GM18505 (cell line): ENCODE results near the gene MX1.
A peak's percentile ranks its signal among the peaks of the same experiment; 100 is the strongest.

ENCODE experiments used
- ATAC-seq: cut with Tn5 transposase; IDR thresholded peaks from one replicate; pipeline ENCODE4 v1.9.1; 2021; ENCODE audit not compliant: unreplicated experiment
- POLR2A ChIP-seq: IDR thresholded peaks from 4 replicates; pipeline ENCODE4 v1.6.1; 2011; ENCODE audit warnings: borderline replicate concordance; ENCODE audit not compliant: insufficient read depth, insufficient read length; ENCODE audit errors: extremely low read depth

Gene MX1

DNA sequence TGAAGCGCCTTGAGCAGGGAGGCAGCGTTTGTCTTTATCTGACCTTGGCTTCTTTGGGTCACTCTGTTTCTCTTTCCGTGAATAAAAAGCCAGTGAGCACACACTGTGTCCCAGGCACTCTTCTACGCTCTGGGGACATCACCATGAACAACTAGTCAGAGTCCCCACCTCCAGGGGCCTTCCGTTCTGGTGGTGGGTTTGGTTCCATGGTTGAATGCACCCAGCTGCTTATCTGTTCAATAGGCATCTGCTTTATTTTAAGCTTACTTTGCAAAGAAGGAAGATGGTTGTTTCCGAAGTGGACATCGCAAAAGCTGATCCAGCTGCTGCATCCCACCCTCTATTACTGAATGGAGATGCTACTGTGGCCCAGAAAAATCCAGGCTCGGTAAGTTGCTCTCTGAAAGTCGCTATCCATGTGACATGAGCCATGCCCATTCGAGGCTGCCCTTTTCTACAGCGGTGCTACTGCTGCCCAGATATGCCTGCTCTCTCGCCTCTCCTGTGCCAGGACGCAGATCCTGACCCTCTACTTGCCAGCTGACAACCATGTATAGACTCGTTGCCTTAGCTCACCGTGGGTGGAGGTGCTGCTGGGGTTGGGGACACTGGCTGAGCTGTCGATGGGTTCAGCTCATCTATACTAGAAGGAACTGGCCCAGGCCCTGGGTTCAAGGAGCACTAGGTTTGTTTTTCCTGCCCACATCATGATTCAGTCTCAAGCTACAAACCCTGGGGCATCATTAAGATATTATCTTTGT is 5.9 kb downstream of the MX1 start:
- TF ChIP-seq POLR2A, result peak; percentile 34
- peak; percentile 71 for ATAC-seq

DNA sequence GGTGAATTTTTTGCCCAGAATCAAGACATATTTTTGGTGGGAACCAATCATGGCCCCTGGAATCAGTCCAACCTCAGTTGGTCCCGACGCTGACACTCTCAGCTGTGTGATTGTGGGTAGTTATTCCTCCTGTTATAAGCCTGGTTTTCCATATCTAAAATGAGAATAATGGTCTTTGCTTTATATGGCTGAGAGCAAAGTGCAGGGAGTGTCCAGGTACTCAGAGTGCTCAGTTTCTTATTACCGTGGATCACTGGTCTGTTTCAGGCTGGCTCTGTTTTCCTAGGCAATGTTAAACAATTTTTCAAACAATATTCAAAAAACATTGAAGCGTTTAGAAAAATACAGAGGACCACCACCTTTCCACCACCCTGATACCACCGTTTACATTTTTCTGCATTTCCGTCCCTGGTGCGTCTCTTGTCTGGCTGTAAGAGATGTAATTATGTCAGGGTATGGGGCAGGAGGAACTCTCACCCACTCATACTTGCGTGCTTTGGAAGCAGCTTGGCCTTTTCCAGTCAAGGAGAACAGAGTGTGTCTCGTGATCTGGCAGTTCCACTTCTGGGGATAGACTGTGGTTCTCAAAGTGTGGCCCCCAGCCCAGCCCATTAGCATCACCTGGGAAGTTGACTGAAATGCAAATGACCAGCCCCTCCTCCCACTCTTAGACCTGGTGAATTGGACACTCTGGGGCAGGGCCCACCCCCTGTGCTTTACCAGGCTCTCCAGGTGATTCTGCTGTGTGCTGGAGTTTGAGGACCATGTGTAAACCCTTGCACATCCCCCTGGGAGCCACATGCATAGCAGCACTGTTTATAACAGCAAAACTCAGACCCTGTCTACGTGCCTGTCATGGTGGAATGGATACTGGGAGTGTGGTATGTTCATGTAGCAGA is 6.8 kb downstream of the MX1 start:
- ATAC-seq, result no peak

DNA sequence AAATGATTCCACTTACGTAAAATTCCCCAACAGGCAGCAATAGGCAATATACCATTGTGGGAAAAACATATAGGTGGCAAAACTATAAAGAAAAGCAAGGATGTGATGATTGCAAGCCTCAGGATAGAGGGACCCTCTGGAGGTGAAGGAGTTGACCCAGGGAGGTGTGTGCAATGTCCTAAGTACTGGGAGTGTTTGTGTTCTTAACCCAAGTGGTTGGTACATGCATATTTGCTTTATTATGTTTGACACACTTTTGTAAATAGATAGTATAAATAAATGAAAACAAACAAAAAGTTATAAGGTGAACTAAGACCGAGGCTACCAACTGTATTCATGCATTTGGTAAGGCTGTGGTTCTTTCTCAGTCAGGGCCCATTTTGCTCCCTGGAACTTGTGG is 7.5 kb downstream of the MX1 start:
- TF ChIP-seq POLR2A, result no peak
- ATAC-seq, result no peak

More for the DNA sequence above, 6.8 kb downstream of the MX1 start:
- no peak for TF ChIP-seq POLR2A

DNA sequence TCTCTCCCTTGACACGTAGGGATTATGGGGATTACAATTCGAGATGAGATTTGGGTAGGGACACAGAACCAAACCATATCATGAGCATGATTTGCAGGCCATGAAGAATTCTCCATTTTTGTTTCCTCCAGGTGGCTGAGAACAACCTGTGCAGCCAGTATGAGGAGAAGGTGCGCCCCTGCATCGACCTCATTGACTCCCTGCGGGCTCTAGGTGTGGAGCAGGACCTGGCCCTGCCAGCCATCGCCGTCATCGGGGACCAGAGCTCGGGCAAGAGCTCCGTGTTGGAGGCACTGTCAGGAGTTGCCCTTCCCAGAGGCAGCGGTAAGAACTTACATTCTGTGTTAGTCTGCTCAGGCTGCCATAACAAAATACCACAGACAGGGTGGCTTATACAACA is 9.7 kb downstream of the MX1 start:
- TF ChIP-seq POLR2A, result no peak
- no peak for ATAC-seq

DNA sequence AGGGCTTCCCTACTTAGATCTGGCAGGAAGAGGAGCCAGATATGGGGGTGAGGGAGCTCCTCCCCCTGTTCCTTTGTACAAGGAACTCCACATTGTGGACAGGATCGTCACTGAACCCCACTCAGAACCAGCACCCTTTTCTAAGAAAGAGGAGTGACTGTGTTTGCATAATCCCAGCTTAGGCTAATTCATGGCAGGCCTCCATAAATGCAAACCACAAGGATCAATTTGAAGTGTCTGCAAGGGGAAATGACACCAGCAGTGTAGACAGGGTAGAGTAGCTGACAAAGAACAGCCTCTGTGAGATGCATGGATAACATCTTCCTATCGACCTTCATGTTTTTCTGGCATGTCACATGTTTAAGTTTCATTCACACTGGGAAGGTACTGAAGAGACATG is 11.7 kb downstream of the MX1 start:
- no peak for TF ChIP-seq POLR2A
- ATAC-seq, result no peak

DNA sequence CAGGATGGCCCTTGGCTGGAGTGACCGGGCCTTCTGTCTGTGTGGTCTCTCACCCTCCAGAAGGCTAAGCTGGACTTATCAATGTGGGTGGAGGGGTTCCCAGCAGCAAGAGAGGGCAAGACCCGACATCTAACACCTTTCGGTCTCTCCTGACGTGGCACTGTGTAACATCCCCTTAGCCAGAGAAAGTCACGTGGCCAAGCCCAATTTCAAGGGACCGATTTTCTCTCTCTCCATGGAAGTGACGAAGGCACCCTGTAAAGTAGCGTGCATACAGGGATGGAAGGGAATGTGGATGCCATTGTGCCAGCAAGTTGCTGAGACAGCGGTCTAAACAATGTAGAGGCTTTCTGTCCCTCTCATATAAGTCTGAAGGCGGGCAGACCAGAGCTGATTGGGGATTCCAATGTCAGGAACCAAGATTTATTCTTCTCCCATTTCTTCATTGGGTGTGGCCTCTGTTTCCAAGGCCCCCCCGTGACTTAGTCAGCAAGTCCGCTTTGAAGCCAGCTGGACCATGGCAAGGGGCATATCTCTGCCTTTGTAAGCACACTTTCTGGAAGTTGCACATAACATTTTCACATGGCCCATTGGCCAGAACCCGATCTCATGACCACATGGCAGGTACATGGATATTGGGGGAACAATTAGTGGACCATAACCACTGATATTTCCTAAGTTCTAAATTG is 12.5 kb downstream of the MX1 start:
- no peak for ATAC-seq
- TF ChIP-seq POLR2A, result no peak

DNA sequence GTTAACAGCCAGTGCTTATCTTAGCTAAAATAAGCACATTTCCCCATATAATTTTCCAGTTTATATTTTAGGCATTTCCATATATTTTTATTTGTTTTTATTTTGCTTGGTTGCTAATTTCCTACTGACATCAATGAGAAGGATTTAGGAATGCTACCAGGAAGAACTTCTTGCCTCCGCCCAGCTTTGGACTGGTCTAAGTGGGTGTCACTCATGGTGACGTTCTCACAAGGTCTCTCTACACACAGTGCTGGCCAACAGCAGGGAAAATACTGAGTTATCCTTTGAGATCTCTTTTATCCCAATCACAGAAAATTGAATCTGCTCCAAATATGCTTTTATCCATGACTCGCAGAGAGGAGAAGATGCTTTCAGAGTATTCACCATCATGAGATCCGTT is 13.2 kb downstream of the MX1 start:
- no peak for ATAC-seq
- no peak for TF ChIP-seq POLR2A

DNA sequence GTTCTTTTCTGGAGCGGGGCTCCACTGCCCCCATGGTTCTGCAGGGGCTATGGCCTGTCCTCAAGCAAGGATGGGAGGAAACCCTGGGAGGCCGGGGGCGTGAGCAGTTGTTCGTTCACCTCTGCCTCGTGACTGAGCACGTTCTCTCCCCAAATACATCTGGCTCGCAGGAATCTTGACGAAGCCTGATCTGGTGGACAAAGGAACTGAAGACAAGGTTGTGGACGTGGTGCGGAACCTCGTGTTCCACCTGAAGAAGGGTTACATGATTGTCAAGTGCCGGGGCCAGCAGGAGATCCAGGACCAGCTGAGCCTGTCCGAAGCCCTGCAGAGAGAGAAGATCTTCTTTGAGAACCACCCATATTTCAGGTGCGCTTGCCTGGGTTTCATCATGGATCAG is 15.5 kb downstream of the MX1 start:
- no peak for ATAC-seq
- TF ChIP-seq POLR2A, result no peak

DNA sequence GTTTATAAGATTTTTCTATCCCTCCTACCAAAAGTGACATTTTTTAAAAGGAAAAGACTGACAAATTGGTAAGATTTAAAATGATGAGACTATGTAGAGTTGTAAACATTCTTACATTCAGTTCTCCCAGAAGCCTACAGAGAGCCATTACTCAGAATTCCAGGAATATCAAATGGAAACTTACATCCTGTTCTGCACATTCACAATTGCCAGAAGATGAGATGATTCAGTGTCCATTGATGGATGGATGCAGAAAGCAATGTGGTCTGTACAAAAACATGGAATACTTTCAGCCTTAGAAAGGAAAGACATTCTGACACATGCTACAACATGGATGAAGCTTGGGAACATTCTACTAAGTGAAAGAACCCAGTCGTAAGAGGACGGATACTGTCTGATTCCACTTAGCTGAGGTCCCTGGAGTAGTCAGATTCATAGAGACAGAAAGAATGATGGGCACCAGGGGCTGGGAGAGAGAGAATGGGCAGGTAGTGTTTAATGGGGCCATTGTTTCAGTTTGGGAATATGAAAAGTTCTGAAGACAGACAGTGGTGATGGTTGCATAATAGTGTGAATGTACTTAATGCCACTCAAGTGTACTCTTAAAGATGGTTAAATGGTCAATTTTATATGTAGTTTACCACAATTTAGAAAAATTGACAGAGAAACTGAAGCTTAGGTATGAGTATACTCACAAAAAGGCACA is 16.6 kb downstream of the MX1 start:
- TF ChIP-seq POLR2A, result no peak
- no peak for ATAC-seq

DNA sequence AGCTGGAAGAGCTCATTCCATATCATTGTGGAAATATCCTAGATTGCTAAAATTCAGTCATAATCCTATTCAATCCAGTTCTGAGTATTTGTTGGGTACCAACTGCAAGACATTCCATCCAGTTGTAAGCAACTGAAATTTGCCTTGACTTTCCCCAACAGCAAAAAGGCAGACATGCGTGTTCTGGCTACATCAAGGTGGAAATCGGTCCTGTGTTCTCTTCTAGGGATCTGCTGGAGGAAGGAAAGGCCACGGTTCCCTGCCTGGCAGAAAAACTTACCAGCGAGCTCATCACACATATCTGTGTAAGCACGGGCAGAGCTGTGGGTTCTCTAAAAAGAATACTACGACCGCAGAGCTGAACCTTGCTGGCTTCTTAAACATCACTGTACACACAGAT is 17.5 kb downstream of the MX1 start:
- no peak for ATAC-seq

DNA sequence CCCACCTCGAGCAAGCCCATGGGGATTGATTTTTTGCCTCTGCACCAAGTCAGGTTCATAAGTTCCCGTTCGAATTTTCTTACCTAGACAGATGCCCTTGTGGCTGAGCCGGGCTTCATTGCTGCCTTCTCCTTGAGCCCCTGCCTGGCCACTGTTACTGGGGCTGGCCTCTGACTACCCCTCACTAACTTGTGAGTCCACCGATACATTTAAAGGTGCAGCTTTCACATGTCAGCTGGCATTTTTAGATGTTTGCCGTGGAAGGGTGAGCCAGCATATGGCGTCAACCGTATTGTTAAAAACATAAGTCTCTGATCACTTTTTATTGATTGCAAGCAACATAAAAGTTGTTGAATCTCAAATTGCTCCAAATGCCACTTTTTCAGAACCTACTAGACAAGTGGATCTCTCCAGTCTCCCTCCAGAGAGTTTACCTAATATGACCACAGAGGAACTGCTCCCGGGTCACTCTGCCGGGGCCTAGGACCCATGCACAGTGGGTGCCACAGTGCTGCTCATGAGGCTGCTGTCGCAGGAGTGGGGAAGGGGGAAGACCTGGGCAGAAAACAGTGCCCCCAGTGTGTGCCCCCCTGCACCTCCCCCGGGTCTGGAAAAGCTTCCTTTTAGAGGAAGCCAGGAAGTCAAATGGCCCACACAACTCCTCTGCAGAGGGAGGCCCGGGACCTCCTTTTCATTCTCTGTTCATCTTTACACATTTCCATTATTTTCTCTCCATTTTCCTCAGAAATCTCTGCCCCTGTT is 18.8 kb downstream of the MX1 start:
- no peak for ATAC-seq
- TF ChIP-seq POLR2A, result no peak

More for the DNA sequence above, 17.5 kb downstream of the MX1 start:
- no peak for TF ChIP-seq POLR2A

DNA sequence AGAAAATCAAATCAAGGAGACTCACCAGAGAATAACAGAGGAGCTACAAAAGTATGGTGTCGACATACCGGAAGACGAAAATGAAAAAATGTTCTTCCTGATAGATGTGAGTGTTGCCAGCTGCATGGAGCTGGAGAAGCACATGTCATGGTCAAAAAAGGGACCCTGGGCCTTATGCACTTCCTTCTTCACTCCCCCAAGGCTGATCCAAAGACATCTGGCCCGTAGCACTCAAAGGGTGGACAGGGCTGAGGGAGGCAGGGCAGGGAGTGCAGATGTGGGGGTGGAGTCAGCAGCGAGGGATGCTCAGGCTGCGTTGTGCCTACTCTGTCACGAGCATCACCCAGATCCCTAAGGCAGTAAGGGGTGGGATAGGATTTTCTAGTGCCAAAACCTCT is 19.4 kb downstream of the MX1 start:
- no peak for TF ChIP-seq POLR2A

More for the DNA sequence above, 19.4 kb downstream of the MX1 start:
- ATAC-seq, result no peak
